Placental pericyte (primary cell): ENCODE measurements around the gene NPY4R2. TPM values are rescaled to one million over a fixed set of nuclear protein-coding genes. Genes with fewer than 3 reads are reported as not detected.

Experiments
- total RNA-seq: library from RNA; depleted of rRNA; stranded (reverse); fragments of >200 nt; gene quantifications from 2 replicates; pipeline ENCODE4 v1.2.3, GENCODE V29; 2012

The NPY4R2 gene
- not detected in 2 replicates for total RNA-seq

GRCh38 chr10:47918475-47918874, at the start of gene NPY4R2:
NPY4R2 (plus strand) TSS chr10:47918662; CDS start chr10:47921988, 3,326 bp downstream.

Other genes with a start within 250 kb of the NPY4R2 start
- 1.3 and 2.0 TPM in 2 replicates for gene SYT15B, start 155.1 kb upstream of the NPY4R2 start, total RNA-seq
- not detected in 2 replicates for gene FAM25C, start 81.1 kb downstream of the NPY4R2 start, total RNA-seq